Endodermal cell (in vitro differentiated cells): ENCODE data around the gene CPEB1. TPM values are rescaled to one million over a fixed set of nuclear protein-coding genes. Genes with fewer than 3 reads are reported as not detected.

Experiments
- DNase-seq: peaks from one replicate; pipeline ENCODE4 v3.0.0-alpha.2; 2017
- H3K27ac ChIP-seq: 2 replicates; pipeline ENCODE4 v1.5.1; 2013; ENCODE audit warnings: mild to moderate bottlenecking, low read depth, low read length, moderate library complexity
- H3K27me3 ChIP-seq: 2 replicates; pipeline ENCODE4 v1.6.1; 2013; ENCODE audit warnings: mild to moderate bottlenecking, low read length, moderate library complexity; ENCODE audit not compliant: insufficient read depth, control insufficient read depth, poor library complexity, severe bottlenecking
- H3K36me3 ChIP-seq: 2 replicates; pipeline ENCODE4 v1.7.0; 2013; ENCODE audit warnings: mild to moderate bottlenecking, low read length, moderate library complexity; ENCODE audit not compliant: control insufficient read depth, insufficient read depth
- H3K4me1 ChIP-seq: one replicate; pipeline ENCODE4 v1.7.0; 2013; ENCODE audit warnings: low read length; ENCODE audit not compliant: control insufficient read depth, insufficient read depth
- H3K4me3 ChIP-seq: 2 replicates; pipeline ENCODE4 v1.5.1; 2013; ENCODE audit warnings: mild to moderate bottlenecking, low read length, moderate library complexity
- H3K9ac ChIP-seq: 2 replicates; pipeline ENCODE4 v1.6.1; 2013; ENCODE audit warnings: mild to moderate bottlenecking, low read length, moderate library complexity; ENCODE audit not compliant: poor library complexity, severe bottlenecking; ENCODE audit errors: extremely low read depth
- H3K9me3 ChIP-seq: 2 replicates; pipeline ENCODE4 v1.6.1; 2013; ENCODE audit warnings: mild to moderate bottlenecking, low read length, moderate library complexity; ENCODE audit not compliant: control insufficient read depth
- H3K27ac Mint-ChIP-seq: 2 replicates; pipeline ENCODE4 v1.8.0; 2020; ENCODE audit warnings: mixed read lengths
- H3K27me3 Mint-ChIP-seq: 2 replicates; pipeline ENCODE4 v1.8.0; 2021; ENCODE audit warnings: mild to moderate bottlenecking, mixed read lengths; ENCODE audit not compliant: insufficient read depth
- H3K36me3 Mint-ChIP-seq: 2 replicates; pipeline ENCODE4 v1.8.0; 2020; ENCODE audit warnings: low read depth, mixed read lengths
- H3K4me1 Mint-ChIP-seq: 2 replicates; pipeline ENCODE4 v1.8.0; 2020; ENCODE audit warnings: mixed read lengths
- H3K4me3 Mint-ChIP-seq: 2 replicates; pipeline ENCODE4 v1.8.0; 2020; ENCODE audit warnings: mild to moderate bottlenecking, moderate library complexity, mixed read lengths
- H3K9me3 Mint-ChIP-seq: 2 replicates; pipeline ENCODE4 v1.8.0; 2020; ENCODE audit warnings: mild to moderate bottlenecking, mixed read lengths
- CTCF ChIP-seq: fragments of 200-600 bp; sonication (generic); conservative IDR thresholded peaks from 2 replicates; pipeline ENCODE4 v1.5.0; 2021; ENCODE audit warnings: antibody characterized with exemption, mild to moderate bottlenecking
- WGBS, 2 experiments: methylation state at CpG; one replicate each; pipeline versions ENCODE4 v1.1.5 to v1.1.7; 2013; ENCODE audit warnings: missing lambda C conversion rate in 2 of 2, mixed read lengths in 1 of 2; ENCODE audit not compliant: insufficient coverage in 1 of 2, insufficient read length in 1 of 2; 5-methylcytosine and 5-hydroxymethylcytosine counted together
- total RNA-seq, 2 donors: library from RNA; stranded (reverse); fragmentation: NEBNext Ultra II Directional in 1 of 2; extraction: Animal tissue kit (Norgen Biotek cat#: 25700) in 1 of 2; gene quantifications; 2 replicates in 1 of 2; 3 replicates in 1 of 2; pipeline ENCODE4 v1.2.1, GENCODE V29; 2021

Gene CPEB1
- total RNA-seq, 2 donors from 2014 or later, result 1.0 to 1.4 TPM

GRCh38 chr15:82656641-82657266 is 9.6 kb upstream of the CPEB1 start:
- H3K4me3 ChIP-seq, result no peak overlapping the region
- 60 to 78% methylated on average over 3 to 6 of the region's 7 CpGs for WGBS, 2 experiments
- no peak overlapping the region for H3K9ac ChIP-seq
- Mint-ChIP-seq H3K4me1 (no peaks in the 10 kb centered on the region), H3K27ac (no peak overlapping the region), H3K9me3 (no peaks in the 10 kb centered on the region), H3K27me3 (peaks cover 21% of the 10 kb centered on the region), H3K4me3 (no peak overlapping the region), H3K36me3 (no peaks in the 10 kb centered on the region)
- no peaks in the 10 kb centered on the region for H3K36me3 ChIP-seq
- no peak for TF ChIP-seq CTCF
- no peaks in the 10 kb centered on the region for H3K4me1 ChIP-seq
- H3K27ac ChIP-seq, result no peak overlapping the region
- no peaks in the 10 kb centered on the region for H3K9me3 ChIP-seq
- DNase-seq, result peak; percentile 29
- peaks cover 25% of the 10 kb centered on the region for H3K27me3 ChIP-seq

DNA sequence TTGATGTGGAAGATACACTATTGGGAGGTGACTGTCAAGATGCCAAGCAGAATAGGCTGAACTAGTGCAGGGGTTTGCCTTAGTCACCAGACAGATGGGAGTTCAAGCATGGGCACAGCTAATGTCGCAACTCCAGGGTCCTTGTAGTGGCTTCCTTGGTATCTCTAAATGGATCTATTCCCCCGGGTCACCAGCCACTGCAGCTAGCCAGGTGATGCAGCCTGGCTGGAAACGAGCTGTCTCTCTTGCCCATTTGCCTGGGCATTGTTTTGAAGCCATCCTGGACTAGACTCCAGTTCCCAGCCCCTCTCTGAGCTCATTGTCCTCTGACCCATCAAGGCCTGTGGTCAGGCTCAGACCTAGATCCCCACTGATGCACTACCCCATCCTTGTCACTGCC is 8.4 kb upstream of the CPEB1 start:
- WGBS, 2 experiments, result 83 to 84% methylated on average over 3 of the region's 3 CpGs
- H3K9ac ChIP-seq, result no peak overlapping the region
- H3K36me3 ChIP-seq, result no peaks in the 10 kb centered on the region
- no peak for DNase-seq
- Mint-ChIP-seq H3K27me3 (peaks cover 27% of the 10 kb centered on the region), H3K27ac (no peak overlapping the region), H3K9me3 (no peaks in the 10 kb centered on the region), H3K4me1 (no peaks in the 10 kb centered on the region), H3K36me3 (no peaks in the 10 kb centered on the region), H3K4me3 (no peak overlapping the region)
- no peak overlapping the region for H3K27ac ChIP-seq
- no peaks in the 10 kb centered on the region for H3K9me3 ChIP-seq
- H3K27me3 ChIP-seq, result peaks cover 25% of the 10 kb centered on the region
- no peaks in the 10 kb centered on the region for H3K4me1 ChIP-seq
- TF ChIP-seq CTCF, result no peak
- no peak overlapping the region for H3K4me3 ChIP-seq

DNA sequence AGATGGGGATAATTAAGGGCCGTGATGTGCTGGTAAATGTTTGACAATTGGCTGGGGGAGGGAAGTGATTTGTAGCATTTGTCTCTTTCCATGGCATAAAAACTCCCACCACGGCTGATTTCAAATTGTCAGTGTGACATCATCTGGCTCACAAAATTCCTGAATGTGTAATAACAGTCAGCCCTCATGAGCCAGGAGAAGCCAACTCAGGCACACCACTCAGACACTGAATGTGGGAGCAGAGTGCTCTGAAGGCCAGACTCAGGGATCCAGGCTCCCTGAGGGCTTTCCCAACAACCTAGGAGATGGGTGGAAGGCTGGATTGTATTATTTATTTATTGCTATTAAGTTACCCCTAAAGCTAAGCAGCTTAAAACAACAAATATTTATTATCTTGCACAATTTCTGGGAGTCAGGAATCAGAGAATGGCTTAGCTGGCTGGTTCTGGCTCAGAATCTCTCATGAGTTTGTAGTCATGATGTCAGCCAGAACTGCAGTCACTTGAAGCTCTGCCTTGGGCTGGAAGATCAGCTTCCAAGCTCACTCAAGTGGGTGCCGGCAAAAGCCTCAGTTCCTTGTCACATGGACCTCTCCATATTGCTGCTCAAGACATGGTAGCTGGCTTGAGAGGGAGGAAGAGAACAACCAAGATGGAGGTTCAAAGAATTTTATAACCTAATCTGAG is 6.5 kb upstream of the CPEB1 start:
- no peak overlapping the region for H3K27ac Mint-ChIP-seq
- H3K27me3 Mint-ChIP-seq, result peaks cover 47% of the 10 kb centered on the region
- no peaks in the 10 kb centered on the region for H3K9me3 ChIP-seq
- H3K27me3 ChIP-seq, result peaks cover 45% of the 10 kb centered on the region
- TF ChIP-seq CTCF, result no peak
- 89% methylated on average over 3 of the region's 3 CpGs; no CpG with 5 or more reads in 1 of the 2 experiments for WGBS, 2 experiments
- H3K36me3 ChIP-seq, result no peaks in the 10 kb centered on the region
- no peaks in the 10 kb centered on the region for H3K4me1 ChIP-seq
- no peaks in the 10 kb centered on the region for H3K36me3 Mint-ChIP-seq
- H3K4me1 Mint-ChIP-seq, result no peaks in the 10 kb centered on the region
- peak; percentile 12 for DNase-seq
- no peak overlapping the region for H3K27ac ChIP-seq
- no peak overlapping the region for H3K4me3 Mint-ChIP-seq
- H3K4me3 ChIP-seq, result no peak overlapping the region
- no peaks in the 10 kb centered on the region for H3K9me3 Mint-ChIP-seq
- no peak overlapping the region for H3K9ac ChIP-seq
